ENCODE measurements around the gene RABEPK. TPM values are rescaled to one million over a fixed set of nuclear protein-coding genes. Genes with fewer than 3 reads are reported as not detected.
A peak's percentile ranks its signal among the peaks of the same experiment; 100 is the strongest.

The RABEPK gene
- total RNA-seq, 1 donor from 2014 or later, result 10.0 TPM

GRCh38 chr9:125238127-125238914 is 38.0 kb downstream of the RABEPK start:
- Histone ChIP-seq H3K4me3 (peak overlapping the region; percentile 83), H3K27me3 (no peaks in the 10 kb centered on the region), H3K4me1 (peaks cover 52% of the 10 kb centered on the region), H3K9me3 (no peaks in the 10 kb centered on the region), H3K36me3 (peaks cover 64% of the 10 kb centered on the region), H3K27ac (no peak overlapping the region)
- DNase-seq, result no peak
- ATAC-seq, result no peak
- TF ChIP-seq CTCF (IDR thresholded peaks at IDR 0.05), result no peak
- intact Hi-C loops (cut with DNase I), result no loop called here

- Histone ChIP-seq H3K36me3 (peaks cover 64% of the 10 kb centered on the region), H3K27me3 (no peaks in the 10 kb centered on the region), H3K4me3 (peak overlapping the region; percentile 83), H3K4me1 (peaks cover 52% of the 10 kb centered on the region), H3K27ac (no peak overlapping the region), H3K9me3 (no peaks in the 10 kb centered on the region)
- TF ChIP-seq CTCF (IDR thresholded peaks at IDR 0.05), result no peak
- no peak for ATAC-seq
- no peak for DNase-seq
- intact Hi-C loops (cut with DNase I), result no loop called here
Measured at GRCh38 chr9:125238915-125239446, 38.6 kb downstream of the RABEPK start.

- H3K9me3 ChIP-seq, result no peaks in the 10 kb centered on the region
- peaks cover 54% of the 10 kb centered on the region for H3K36me3 ChIP-seq
- no peak for DNase-seq
- H3K27me3 ChIP-seq, result no peaks in the 10 kb centered on the region
- peak overlapping the region; percentile 83 for H3K4me3 ChIP-seq
- no peak for TF ChIP-seq CTCF (IDR thresholded peaks at IDR 0.05)
- no peak for ATAC-seq
- intact Hi-C loops (cut with DNase I), result no loop called here
- H3K27ac ChIP-seq, result peak overlapping the region; percentile 95
- H3K4me1 ChIP-seq, result peaks cover 48% of the 10 kb centered on the region
Measured at GRCh38 chr9:125239631-125240597, 39.6 kb downstream of the RABEPK start.

- no peaks in the 10 kb centered on the region for H3K9me3 ChIP-seq
- intact Hi-C loops (cut with DNase I), result no loop called here
- peaks cover 47% of the 10 kb centered on the region for H3K36me3 ChIP-seq
- DNase-seq, result no peak
- H3K4me3 ChIP-seq, result peak overlapping the region; percentile 83
- H3K27ac ChIP-seq, result peak overlapping the region; percentile 95
- H3K27me3 ChIP-seq, result no peaks in the 10 kb centered on the region
- H3K4me1 ChIP-seq, result peaks cover 41% of the 10 kb centered on the region
- peak; percentile 3 for ATAC-seq
- TF ChIP-seq CTCF (IDR thresholded peaks at IDR 0.05), result no peak
Measured at GRCh38 chr9:125240649-125240999, 40.3 kb downstream of the RABEPK start.

- Histone ChIP-seq H3K36me3 (peaks cover 41% of the 10 kb centered on the region), H3K27ac (peak within 1 kb of the TSS; percentile 99), H3K4me1 (peaks cover 35% of the 10 kb centered on the region), H3K9me3 (no peaks in the 10 kb centered on the region), H3K4me3 (peak within 1 kb of the TSS; percentile 83), H3K27me3 (no peaks in the 10 kb centered on the region)
- intact Hi-C loops (cut with DNase I), result no loop called here
- DNase-seq (peak; percentile 100), ATAC-seq (peak; percentile 98)
- no peak for TF ChIP-seq CTCF (IDR thresholded peaks at IDR 0.05)
Measured at GRCh38 chr9:125241000-125241862, 40.9 kb downstream of the RABEPK start, which contains the start of gene HSPA5. Gene HSPA5, minus strand, starts transcription at chr9:125241343. Its CDS starts 217 bp downstream, at chr9:125241126.
